WTC11 (cell line): ENCODE measurements around the gene FOXD3. TPM values are rescaled to one million over a fixed set of nuclear protein-coding genes. Genes with fewer than 3 reads are reported as not detected.

ENCODE experiments used
- ATAC-seq: fragments of 200-7000 bp; cut with Tn5 transposase; 2 replicates; pipeline ENCODE4 v1.10.0; 2021; ENCODE audit warnings: mild to moderate bottlenecking, moderate library complexity
- CTCF ChIA-PET: fragments of 300-600 bp; sonication (Branson Sonifier 250); formaldehyde crosslinking; loops from one replicate; lab custom pipeline; 2021; ENCODE audit warnings: antibody characterized with exemption; lab: Charles Lee
- POLR2A ChIA-PET: fragments of 350-600 bp; sonication (Branson Sonifier 250); formaldehyde crosslinking; loops from one replicate; lab custom pipeline; 2021; ENCODE audit warnings: antibody characterized with exemption; lab: Charles Lee
- DNase-seq: peaks from one replicate; pipeline ENCODE4 v3.0.0; 2021; ENCODE audit warnings: low spot score
- H3K27ac Mint-ChIP-seq: 2 replicates; pipeline ENCODE4 v1.8.0; 2021; ENCODE audit warnings: mixed read lengths
- H3K27me3 Mint-ChIP-seq: 2 replicates; pipeline ENCODE4 v1.8.0; 2021; ENCODE audit warnings: low read depth, mild to moderate bottlenecking, moderate library complexity, mixed read lengths
- H3K36me3 Mint-ChIP-seq: 2 replicates; pipeline ENCODE4 v1.8.0; 2021; ENCODE audit warnings: mixed read lengths
- H3K4me1 Mint-ChIP-seq: 2 replicates; pipeline ENCODE4 v1.8.0; 2022; ENCODE audit warnings: mixed read lengths
- H3K4me3 Mint-ChIP-seq: 2 replicates; pipeline ENCODE4 v1.8.0; 2021; ENCODE audit warnings: mild to moderate bottlenecking, moderate library complexity, mixed read lengths
- H3K9me3 Mint-ChIP-seq: 2 replicates; pipeline ENCODE4 v1.8.0; 2021; ENCODE audit warnings: mixed read lengths
- ARID4B ChIP-seq: sonication (generic); formaldehyde crosslinking; IDR thresholded peaks from 2 replicates; pipeline ENCODE4 v1.8.0; 2023; ENCODE audit warnings: missing genetic modification reagents, mild to moderate bottlenecking, borderline replicate concordance
- ATF6 ChIP-seq: sonication (generic); formaldehyde crosslinking; IDR thresholded peaks from 2 replicates; pipeline ENCODE4 v1.8.1; 2023; ENCODE audit warnings: mild to moderate bottlenecking, missing genetic modification reagents
- CREM ChIP-seq: sonication (generic); formaldehyde crosslinking; IDR thresholded peaks from 2 replicates; pipeline ENCODE4 v1.8.1; 2022; ENCODE audit warnings: mild to moderate bottlenecking, missing genetic modification reagents, moderate library complexity
- ELF4 ChIP-seq: sonication (generic); formaldehyde crosslinking; IDR thresholded peaks from 2 replicates; pipeline ENCODE4 v1.8.1; 2022; ENCODE audit warnings: low read depth, mild to moderate bottlenecking, moderate library complexity, missing genetic modification reagents
- EMX1 ChIP-seq: fragments of 250-450 bp; sonication (Bioruptor Pico); IDR thresholded peaks from 2 replicates; pipeline ENCODE4 v1.8.0; 2021; ENCODE audit warnings: mild to moderate bottlenecking
- ESRRA ChIP-seq: sonication (generic); formaldehyde crosslinking; IDR thresholded peaks from 2 replicates; pipeline ENCODE4 v1.8.1; 2022; ENCODE audit warnings: mild to moderate bottlenecking, missing genetic modification reagents, borderline replicate concordance
- ETV6 ChIP-seq: sonication (generic); formaldehyde crosslinking; IDR thresholded peaks from 2 replicates; pipeline ENCODE4 v1.8.1; 2022; ENCODE audit warnings: mild to moderate bottlenecking, missing genetic modification reagents
- GABPB1 ChIP-seq: sonication (generic); formaldehyde crosslinking; IDR thresholded peaks from 2 replicates; pipeline ENCODE4 v1.8.1; 2023; ENCODE audit warnings: mild to moderate bottlenecking, missing genetic modification reagents
- NR2C2 ChIP-seq: sonication (generic); formaldehyde crosslinking; IDR thresholded peaks from 2 replicates; pipeline ENCODE4 v1.8.0; 2022; ENCODE audit warnings: mild to moderate bottlenecking, missing genetic modification reagents
- NR3C1 ChIP-seq: sonication (generic); formaldehyde crosslinking; conservative IDR thresholded peaks from 2 replicates; pipeline ENCODE4 v1.8.1; 2023; ENCODE audit warnings: low read depth, mild to moderate bottlenecking, missing genetic modification reagents
- PREB ChIP-seq: sonication (generic); formaldehyde crosslinking; IDR thresholded peaks from 2 replicates; pipeline ENCODE4 v1.8.1; 2022; ENCODE audit warnings: mild to moderate bottlenecking, missing genetic modification reagents, moderate library complexity, borderline replicate concordance
- RELA ChIP-seq: sonication (generic); formaldehyde crosslinking; IDR thresholded peaks from 2 replicates; pipeline ENCODE4 v1.8.1; 2022; ENCODE audit warnings: missing genetic modification reagents, mild to moderate bottlenecking, borderline replicate concordance
- RORB ChIP-seq: fragments of 250-450 bp; sonication (Bioruptor Pico); IDR thresholded peaks from 2 replicates; pipeline ENCODE4 v1.9.0; 2021; ENCODE audit warnings: mild to moderate bottlenecking
- SP1 ChIP-seq: sonication (generic); formaldehyde crosslinking; conservative IDR thresholded peaks from 2 replicates; pipeline ENCODE4 v1.8.1; 2022; ENCODE audit warnings: missing genetic modification reagents
- TEAD1 ChIP-seq: sonication (generic); formaldehyde crosslinking; IDR thresholded peaks from 2 replicates; pipeline ENCODE4 v1.8.0; 2022; ENCODE audit warnings: mild to moderate bottlenecking, missing genetic modification reagents
- TEAD4 ChIP-seq: sonication (generic); formaldehyde crosslinking; IDR thresholded peaks from 2 replicates; pipeline ENCODE4 v1.8.0; 2022; ENCODE audit warnings: mild to moderate bottlenecking, missing genetic modification reagents
- ZBTB21 ChIP-seq: sonication (generic); formaldehyde crosslinking; IDR thresholded peaks from 2 replicates; pipeline ENCODE4 v1.8.1; 2023; ENCODE audit warnings: mild to moderate bottlenecking, missing genetic modification reagents, borderline replicate concordance
- ZNF423 ChIP-seq: fragments of 250-450 bp; sonication (Bioruptor Pico); IDR thresholded peaks from 2 replicates; pipeline ENCODE4 v2.1.2; 2022; ENCODE audit warnings: mild to moderate bottlenecking, moderate library complexity
- ZNF671 ChIP-seq: fragments of 250-450 bp; sonication (Bioruptor Pico); IDR thresholded peaks from 2 replicates; pipeline ENCODE4 v1.8.0; 2021; ENCODE audit warnings: mild to moderate bottlenecking
- total RNA-seq: library from RNA; stranded (reverse); gene quantifications from 3 replicates; pipeline ENCODE4 v1.2.3, GENCODE V29; 2021

The FOXD3 gene
- total RNA-seq, 1 experiment from 2014 or later: 27.5 TPM

GRCh38 chr1:63276624-63277023 is 45.7 kb upstream of the FOXD3 start:
- H3K4me1 Mint-ChIP-seq: peaks cover 15% of the 10 kb centered on the region
- DNase-seq (no peak), ATAC-seq (peak; percentile 70)
- H3K27me3 Mint-ChIP-seq: no peaks in the 10 kb centered on the region
- H3K9me3 Mint-ChIP-seq: no peaks in the 10 kb centered on the region
- ChIA-PET POLR2A (no interaction called here), CTCF (interaction anchor here (0.9 kb wide), 1 partner anchor 29 kb away, joined by 3 read pairs; no protein-coding TSS in a partner anchor)
- no peaks in the 10 kb centered on the region for H3K36me3 Mint-ChIP-seq
- H3K4me3 Mint-ChIP-seq: no peak overlapping the region
- TF ChIP-seq PREB (no peak), GABPB1 (CRISPR knock-in tag) (no peak), ETV6 (CRISPR knock-in tag) (no peak), TEAD1 (CRISPR knock-in tag) (no peak), NR3C1 (no peak)
- H3K27ac Mint-ChIP-seq: no peak overlapping the region

- Mint-ChIP-seq H3K36me3 (no peaks in the 10 kb centered on the region), H3K4me3 (no peak overlapping the region), H3K4me1 (peaks cover 15% of the 10 kb centered on the region), H3K27me3 (no peaks in the 10 kb centered on the region), H3K9me3 (no peaks in the 10 kb centered on the region), H3K27ac (no peak overlapping the region)
- ChIA-PET CTCF (interaction anchor here (0.9 kb wide), 1 partner anchor 28 kb away, joined by 3 read pairs; no protein-coding TSS in a partner anchor), POLR2A (no interaction called here)
- DNase-seq (no peak), ATAC-seq (no peak)
- no peak for TF ChIP-seq NR2C2 (CRISPR knock-in tag)
- no peak for TF ChIP-seq ELF4 (CRISPR knock-in tag)
- TF ChIP-seq ZNF671 (CRISPR knock-in tag): no peak
- no peak for TF ChIP-seq RORB (CRISPR knock-in tag)
- no peak for TF ChIP-seq SP1 (CRISPR knock-in tag)
- TF ChIP-seq TEAD4 (CRISPR knock-in tag): no peak
- TF ChIP-seq ZNF423 (CRISPR knock-in tag): no peak
- no peak for TF ChIP-seq ATF6
- no peak for TF ChIP-seq ARID4B (CRISPR knock-in tag)
- no peak for TF ChIP-seq EMX1
- TF ChIP-seq CREM (CRISPR knock-in tag): no peak
- TF ChIP-seq RELA: no peak
- no peak for TF ChIP-seq ESRRA
- TF ChIP-seq ZBTB21: no peak
Observed at GRCh38 chr1:63277195-63278192, 44.9 kb upstream of the FOXD3 start.
